GM23338 (cell line): ENCODE data around the gene NR1D1. TPM values are rescaled to one million over a fixed set of nuclear protein-coding genes. Genes with fewer than 3 reads are reported as not detected.

ENCODE experiments used
- ATAC-seq: fragments of 200-7000 bp; cut with Tn5 transposase; 3 replicates; pipeline ENCODE4 v1.9.1; 2020
- DNase-seq: peaks from one replicate; pipeline ENCODE4 v3.0.0-alpha.2; 2015; ENCODE audit warnings: low spot score
- H2AFZ ChIP-seq: fragments of 200-600 bp; sonication (generic); 2 replicates; pipeline ENCODE4 v1.8.0; 2016; ENCODE audit warnings: antibody characterized with exemption, mild to moderate bottlenecking, moderate library complexity
- H3F3A ChIP-seq: fragments of 200-600 bp; sonication (generic); replicated peaks from 2 replicates; pipeline ENCODE4 v1.8.0; 2017; ENCODE audit warnings: antibody characterized with exemption, mixed run types, low read depth
- H3K27ac ChIP-seq: fragments of 200-600 bp; sonication (generic); 2 replicates; pipeline ENCODE4 v1.6.1; 2016; ENCODE audit warnings: low read depth
- H3K27me3 ChIP-seq: fragments of 200-600 bp; sonication (generic); 2 replicates; pipeline ENCODE4 v1.8.0; 2016; ENCODE audit warnings: mild to moderate bottlenecking, mixed run types, moderate library complexity; ENCODE audit not compliant: insufficient read depth
- H3K36me3 ChIP-seq: fragments of 200-600 bp; sonication (generic); 2 replicates; pipeline ENCODE4 v1.8.0; 2016; ENCODE audit warnings: mild to moderate bottlenecking; ENCODE audit not compliant: insufficient read depth
- H3K4me1 ChIP-seq: fragments of 200-600 bp; sonication (generic); 2 replicates; pipeline ENCODE4 v1.8.0; 2016; ENCODE audit warnings: mild to moderate bottlenecking, moderate library complexity; ENCODE audit not compliant: insufficient read depth
- H3K4me2 ChIP-seq: fragments of 200-600 bp; sonication (generic); 2 replicates; pipeline ENCODE4 v1.7.1; 2017; ENCODE audit warnings: mixed run types
- H3K4me3 ChIP-seq: fragments of 200-600 bp; sonication (generic); 2 replicates; pipeline ENCODE4 v1.6.1; 2016; ENCODE audit warnings: mixed run types
- H3K79me2 ChIP-seq: fragments of 200-600 bp; sonication (generic); replicated peaks from 2 replicates; pipeline ENCODE4 v1.8.0; 2017; ENCODE audit warnings: mild to moderate bottlenecking; ENCODE audit not compliant: insufficient read depth
- H3K9me2 ChIP-seq: fragments of 200-600 bp; sonication (generic); 2 replicates; pipeline ENCODE4 v1.8.0; 2017; ENCODE audit not compliant: insufficient read depth
- H4K20me1 ChIP-seq: fragments of 200-600 bp; sonication (generic); replicated peaks from 2 replicates; pipeline ENCODE4 v1.8.0; 2017; ENCODE audit warnings: mild to moderate bottlenecking; ENCODE audit not compliant: insufficient read depth
- H3K27ac Mint-ChIP-seq: 2 replicates; pipeline ENCODE4 v1.8.0; 2020; ENCODE audit warnings: inconsistent platforms, mild to moderate bottlenecking, moderate library complexity, mixed read lengths
- H3K27me3 Mint-ChIP-seq: 3 replicates; pipeline ENCODE4 v1.8.0; 2022; ENCODE audit warnings: low read depth, mild to moderate bottlenecking, moderate library complexity, mixed read lengths, inconsistent platforms; ENCODE audit not compliant: insufficient read depth, poor library complexity
- H3K36me3 Mint-ChIP-seq: 3 replicates; pipeline ENCODE4 v1.8.0; 2021; ENCODE audit warnings: low read depth, mild to moderate bottlenecking, inconsistent platforms, moderate library complexity, mixed read lengths
- H3K4me1 Mint-ChIP-seq: 3 replicates; pipeline ENCODE4 v1.8.0; 2020; ENCODE audit warnings: mild to moderate bottlenecking, inconsistent platforms, mixed read lengths
- H3K4me3 Mint-ChIP-seq: 3 replicates; pipeline ENCODE4 v1.8.0; 2021; ENCODE audit warnings: moderate library complexity, mild to moderate bottlenecking, inconsistent platforms, mixed read lengths
- H3K9me3 Mint-ChIP-seq: 3 replicates; pipeline ENCODE4 v1.8.0; 2020; ENCODE audit warnings: moderate library complexity, mild to moderate bottlenecking, inconsistent platforms, mixed read lengths
- CREB1 ChIP-seq: fragments of 250-450 bp; sonication (Bioruptor Pico); IDR thresholded peaks from 2 replicates; pipeline ENCODE4 v1.5.0; 2020; ENCODE audit warnings: low read depth, mild to moderate bottlenecking, moderate library complexity
- EZH2 ChIP-seq: fragments of 200-600 bp; sonication (generic); IDR thresholded peaks from one replicate; pipeline ENCODE4 v1.8.0; 2017; ENCODE audit warnings: antibody characterized with exemption, mild to moderate bottlenecking, low read depth; ENCODE audit not compliant: unreplicated experiment
- EZH2phosphoT487 ChIP-seq: fragments of 200-600 bp; sonication (generic); IDR thresholded peaks from one replicate; pipeline ENCODE4 v1.8.1; 2018; ENCODE audit warnings: antibody characterized with exemption; ENCODE audit not compliant: unreplicated experiment
- JUNB ChIP-seq: IDR thresholded peaks from one replicate; pipeline ENCODE4 v1.6.1; 2016; ENCODE audit warnings: antibody characterized with exemption; ENCODE audit not compliant: unreplicated experiment
- NANOG ChIP-seq: IDR thresholded peaks from 2 replicates; pipeline ENCODE4 v1.6.1; 2016; ENCODE audit warnings: antibody characterized with exemption, borderline replicate concordance
- POLR2AphosphoS5 ChIP-seq: IDR thresholded peaks from 2 replicates; pipeline ENCODE4 v1.6.1; 2016; ENCODE audit warnings: antibody characterized with exemption, low read depth
- STAT1 ChIP-seq: IDR thresholded peaks from one replicate; pipeline ENCODE4 v1.6.1; 2016; ENCODE audit warnings: antibody characterized with exemption; ENCODE audit not compliant: unreplicated experiment
- ZNF114 ChIP-seq: fragments of 250-450 bp; sonication (Bioruptor Pico); IDR thresholded peaks from 2 replicates; pipeline ENCODE4 v1.5.0; 2020; ENCODE audit warnings: mild to moderate bottlenecking, moderate library complexity
- ZNF331 ChIP-seq: fragments of 250-450 bp; sonication (Bioruptor Pico); IDR thresholded peaks from 2 replicates; pipeline ENCODE4 v1.5.0; 2020; ENCODE audit warnings: low read depth, mild to moderate bottlenecking, moderate library complexity
- polyA plus RNA-seq: library from polyadenylated mRNA; unstranded; fragments of >200 nt; fragmentation: Nextera tagmentation; extraction: Ambion mirVana; gene quantifications from 2 replicates; pipeline ENCODE4 v1.2.1, GENCODE V29; 2016
- total RNA-seq: library from RNA; depleted of rRNA; stranded (reverse); fragments of >200 nt; shearing (Covaris generic); gene quantifications from 2 replicates; pipeline ENCODE4 v1.2.3, GENCODE V29; 2014
- TF ChIP-seq, protein P1 (sequence below): IDR thresholded peaks from one replicate; pipeline ENCODE4 v1.6.1; 2018; ENCODE audit warnings: antibody characterized with exemption; ENCODE audit not compliant: unreplicated experiment
- TF ChIP-seq, protein P2 (sequence below): IDR thresholded peaks from 2 replicates; pipeline ENCODE4 v1.6.1; 2016; ENCODE audit warnings: antibody characterized with exemption
- TF ChIP-seq, protein P3 (sequence below): fragments of 250-450 bp; sonication (Bioruptor Pico); IDR thresholded peaks from 2 replicates; pipeline ENCODE4 v1.5.0; 2020; ENCODE audit warnings: mild to moderate bottlenecking, moderate library complexity
- TF ChIP-seq, protein P4 (sequence below), 2 experiments: fragments of 200-600 bp in 1 of 2; sonication (generic) in 1 of 2; conservative IDR thresholded peaks; 2 replicates each; pipeline versions ENCODE4 v1.5.1 to v1.6.1; 2016 to 2017; ENCODE audit warnings: antibody characterized with exemption in 2 of 2, low read depth in 2 of 2, mild to moderate bottlenecking in 2 of 2, moderate library complexity in 1 of 2

NR1D1 gene
- total and polyA plus RNA-seq, 2 experiments from 2014 or later, result 3.3 to 4.2 TPM

DNA sequence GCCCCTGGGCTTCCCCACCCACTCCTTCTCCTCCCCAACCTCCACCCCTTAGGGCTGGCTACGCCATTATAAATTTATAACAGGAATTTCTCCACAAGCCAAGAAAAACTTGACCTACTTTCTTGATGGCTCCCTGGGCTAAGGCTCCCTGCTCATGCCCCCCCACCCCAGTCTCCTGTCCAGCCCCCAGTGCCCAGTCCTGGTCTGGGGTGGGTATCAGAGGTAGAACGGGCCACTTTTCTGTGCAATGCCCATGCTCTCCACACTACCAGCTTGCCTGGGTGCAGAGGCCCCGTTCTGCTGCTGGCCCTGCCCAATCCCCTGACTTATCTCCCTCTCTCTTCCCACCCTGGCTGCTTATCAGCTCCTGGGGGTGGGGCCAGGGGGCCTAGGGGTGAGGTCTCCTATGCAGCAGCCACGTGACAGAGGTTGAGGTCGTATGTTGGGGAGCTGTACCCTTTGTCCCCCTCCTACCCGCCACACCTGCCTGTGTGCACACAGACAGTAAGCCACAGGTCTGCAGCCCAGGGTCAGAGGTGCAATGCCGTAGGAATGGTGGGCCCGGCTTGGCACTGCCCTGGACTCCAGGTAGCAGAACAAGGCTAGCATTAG lies 27.5 kb downstream of the NR1D1 start:
- no peaks in the 10 kb centered on the region for H3K36me3 ChIP-seq
- no peaks in the 10 kb centered on the region for H3K27me3 ChIP-seq
- Mint-ChIP-seq H3K4me1 (peaks cover 78% of the 10 kb centered on the region), H3K4me3 (no peak overlapping the region), H3K27ac (no peak overlapping the region), H3K27me3 (peaks cover 19% of the 10 kb centered on the region), H3K36me3 (no peaks in the 10 kb centered on the region; the same call in 2 of the 3 replicates), H3K9me3 (no peaks in the 10 kb centered on the region)
- DNase-seq (no peak), ATAC-seq (no peak)
- H3K79me2 ChIP-seq, result peaks cover 7% of the 10 kb centered on the region; the same call in 1 of the 2 replicates
- H3K9me2 ChIP-seq, result no peaks in the 10 kb centered on the region
- peaks cover 64% of the 10 kb centered on the region for H3K4me1 ChIP-seq
- H2AFZ ChIP-seq, result no peak overlapping the region
- no peak overlapping the region for H3K4me3 ChIP-seq
- H4K20me1 ChIP-seq, result no peaks in the 10 kb centered on the region
- no peak overlapping the region for H3K4me2 ChIP-seq
- 0 out of 2 replicates have a peak, but pooled peaks cover 15% of the 10 kb centered on the region for H3F3A ChIP-seq
- H3K27ac ChIP-seq, result no peak overlapping the region
- no peak for TF ChIP-seq NANOG
- TF ChIP-seq, protein P1, sequence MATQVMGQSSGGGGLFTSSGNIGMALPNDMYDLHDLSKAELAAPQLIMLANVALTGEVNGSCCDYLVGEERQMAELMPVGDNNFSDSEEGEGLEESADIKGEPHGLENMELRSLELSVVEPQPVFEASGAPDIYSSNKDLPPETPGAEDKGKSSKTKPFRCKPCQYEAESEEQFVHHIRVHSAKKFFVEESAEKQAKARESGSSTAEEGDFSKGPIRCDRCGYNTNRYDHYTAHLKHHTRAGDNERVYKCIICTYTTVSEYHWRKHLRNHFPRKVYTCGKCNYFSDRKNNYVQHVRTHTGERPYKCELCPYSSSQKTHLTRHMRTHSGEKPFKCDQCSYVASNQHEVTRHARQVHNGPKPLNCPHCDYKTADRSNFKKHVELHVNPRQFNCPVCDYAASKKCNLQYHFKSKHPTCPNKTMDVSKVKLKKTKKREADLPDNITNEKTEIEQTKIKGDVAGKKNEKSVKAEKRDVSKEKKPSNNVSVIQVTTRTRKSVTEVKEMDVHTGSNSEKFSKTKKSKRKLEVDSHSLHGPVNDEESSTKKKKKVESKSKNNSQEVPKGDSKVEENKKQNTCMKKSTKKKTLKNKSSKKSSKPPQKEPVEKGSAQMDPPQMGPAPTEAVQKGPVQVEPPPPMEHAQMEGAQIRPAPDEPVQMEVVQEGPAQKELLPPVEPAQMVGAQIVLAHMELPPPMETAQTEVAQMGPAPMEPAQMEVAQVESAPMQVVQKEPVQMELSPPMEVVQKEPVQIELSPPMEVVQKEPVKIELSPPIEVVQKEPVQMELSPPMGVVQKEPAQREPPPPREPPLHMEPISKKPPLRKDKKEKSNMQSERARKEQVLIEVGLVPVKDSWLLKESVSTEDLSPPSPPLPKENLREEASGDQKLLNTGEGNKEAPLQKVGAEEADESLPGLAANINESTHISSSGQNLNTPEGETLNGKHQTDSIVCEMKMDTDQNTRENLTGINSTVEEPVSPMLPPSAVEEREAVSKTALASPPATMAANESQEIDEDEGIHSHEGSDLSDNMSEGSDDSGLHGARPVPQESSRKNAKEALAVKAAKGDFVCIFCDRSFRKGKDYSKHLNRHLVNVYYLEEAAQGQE, result no peak
- TF ChIP-seq ZNF331 (CRISPR knock-in tag), result no peak
- TF ChIP-seq EZH2phosphoT487, result no peak
- TF ChIP-seq STAT1, result no peak
- no peak for TF ChIP-seq JUNB
- TF ChIP-seq ZNF114 (CRISPR knock-in tag), result no peak
- TF ChIP-seq, protein P2, sequence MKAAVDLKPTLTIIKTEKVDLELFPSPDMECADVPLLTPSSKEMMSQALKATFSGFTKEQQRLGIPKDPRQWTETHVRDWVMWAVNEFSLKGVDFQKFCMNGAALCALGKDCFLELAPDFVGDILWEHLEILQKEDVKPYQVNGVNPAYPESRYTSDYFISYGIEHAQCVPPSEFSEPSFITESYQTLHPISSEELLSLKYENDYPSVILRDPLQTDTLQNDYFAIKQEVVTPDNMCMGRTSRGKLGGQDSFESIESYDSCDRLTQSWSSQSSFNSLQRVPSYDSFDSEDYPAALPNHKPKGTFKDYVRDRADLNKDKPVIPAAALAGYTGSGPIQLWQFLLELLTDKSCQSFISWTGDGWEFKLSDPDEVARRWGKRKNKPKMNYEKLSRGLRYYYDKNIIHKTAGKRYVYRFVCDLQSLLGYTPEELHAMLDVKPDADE, result no peak
- TF ChIP-seq, protein P3, sequence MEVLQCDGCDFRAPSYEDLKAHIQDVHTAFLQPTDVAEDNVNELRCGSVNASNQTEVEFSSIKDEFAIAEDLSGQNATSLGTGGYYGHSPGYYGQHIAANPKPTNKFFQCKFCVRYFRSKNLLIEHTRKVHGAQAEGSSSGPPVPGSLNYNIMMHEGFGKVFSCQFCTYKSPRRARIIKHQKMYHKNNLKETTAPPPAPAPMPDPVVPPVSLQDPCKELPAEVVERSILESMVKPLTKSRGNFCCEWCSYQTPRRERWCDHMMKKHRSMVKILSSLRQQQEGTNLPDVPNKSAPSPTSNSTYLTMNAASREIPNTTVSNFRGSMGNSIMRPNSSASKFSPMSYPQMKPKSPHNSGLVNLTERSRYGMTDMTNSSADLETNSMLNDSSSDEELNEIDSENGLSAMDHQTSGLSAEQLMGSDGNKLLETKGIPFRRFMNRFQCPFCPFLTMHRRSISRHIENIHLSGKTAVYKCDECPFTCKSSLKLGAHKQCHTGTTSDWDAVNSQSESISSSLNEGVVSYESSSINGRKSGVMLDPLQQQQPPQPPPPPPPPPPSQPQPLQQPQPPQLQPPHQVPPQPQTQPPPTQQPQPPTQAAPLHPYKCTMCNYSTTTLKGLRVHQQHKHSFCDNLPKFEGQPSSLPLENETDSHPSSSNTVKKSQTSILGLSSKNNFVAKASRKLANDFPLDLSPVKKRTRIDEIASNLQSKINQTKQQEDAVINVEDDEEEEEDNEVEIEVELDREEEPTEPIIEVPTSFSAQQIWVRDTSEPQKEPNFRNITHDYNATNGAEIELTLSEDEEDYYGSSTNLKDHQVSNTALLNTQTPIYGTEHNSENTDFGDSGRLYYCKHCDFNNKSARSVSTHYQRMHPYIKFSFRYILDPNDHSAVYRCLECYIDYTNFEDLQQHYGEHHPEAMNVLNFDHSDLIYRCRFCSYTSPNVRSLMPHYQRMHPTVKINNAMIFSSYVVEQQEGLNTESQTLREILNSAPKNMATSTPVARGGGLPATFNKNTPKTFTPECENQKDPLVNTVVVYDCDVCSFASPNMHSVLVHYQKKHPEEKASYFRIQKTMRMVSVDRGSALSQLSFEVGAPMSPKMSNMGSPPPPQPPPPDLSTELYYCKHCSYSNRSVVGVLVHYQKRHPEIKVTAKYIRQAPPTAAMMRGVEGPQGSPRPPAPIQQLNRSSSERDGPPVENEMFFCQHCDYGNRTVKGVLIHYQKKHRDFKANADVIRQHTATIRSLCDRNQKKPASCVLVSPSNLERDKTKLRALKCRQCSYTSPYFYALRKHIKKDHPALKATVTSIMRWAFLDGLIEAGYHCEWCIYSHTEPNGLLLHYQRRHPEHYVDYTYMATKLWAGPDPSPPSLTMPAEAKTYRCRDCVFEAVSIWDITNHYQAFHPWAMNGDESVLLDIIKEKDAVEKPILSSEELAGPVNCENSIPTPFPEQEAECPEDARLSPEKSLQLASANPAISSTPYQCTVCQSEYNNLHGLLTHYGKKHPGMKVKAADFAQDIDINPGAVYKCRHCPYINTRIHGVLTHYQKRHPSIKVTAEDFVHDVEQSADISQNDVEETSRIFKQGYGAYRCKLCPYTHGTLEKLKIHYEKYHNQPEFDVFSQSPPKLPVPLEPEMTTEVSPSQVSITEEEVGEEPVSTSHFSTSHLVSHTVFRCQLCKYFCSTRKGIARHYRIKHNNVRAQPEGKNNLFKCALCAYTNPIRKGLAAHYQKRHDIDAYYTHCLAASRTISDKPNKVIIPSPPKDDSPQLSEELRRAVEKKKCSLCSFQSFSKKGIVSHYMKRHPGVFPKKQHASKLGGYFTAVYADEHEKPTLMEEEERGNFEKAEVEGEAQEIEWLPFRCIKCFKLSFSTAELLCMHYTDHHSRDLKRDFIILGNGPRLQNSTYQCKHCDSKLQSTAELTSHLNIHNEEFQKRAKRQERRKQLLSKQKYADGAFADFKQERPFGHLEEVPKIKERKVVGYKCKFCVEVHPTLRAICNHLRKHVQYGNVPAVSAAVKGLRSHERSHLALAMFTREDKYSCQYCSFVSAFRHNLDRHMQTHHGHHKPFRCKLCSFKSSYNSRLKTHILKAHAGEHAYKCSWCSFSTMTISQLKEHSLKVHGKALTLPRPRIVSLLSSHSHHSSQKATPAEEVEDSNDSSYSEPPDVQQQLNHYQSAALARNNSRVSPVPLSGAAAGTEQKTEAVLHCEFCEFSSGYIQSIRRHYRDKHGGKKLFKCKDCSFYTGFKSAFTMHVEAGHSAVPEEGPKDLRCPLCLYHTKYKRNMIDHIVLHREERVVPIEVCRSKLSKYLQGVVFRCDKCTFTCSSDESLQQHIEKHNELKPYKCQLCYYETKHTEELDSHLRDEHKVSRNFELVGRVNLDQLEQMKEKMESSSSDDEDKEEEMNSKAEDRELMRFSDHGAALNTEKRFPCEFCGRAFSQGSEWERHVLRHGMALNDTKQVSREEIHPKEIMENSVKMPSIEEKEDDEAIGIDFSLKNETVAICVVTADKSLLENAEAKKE (CRISPR knock-in tag), result no peak
- no peak for TF ChIP-seq POLR2AphosphoS5
- no peak for TF ChIP-seq CREB1 (CRISPR knock-in tag)
- no peak for TF ChIP-seq EZH2
- TF ChIP-seq, protein P4, sequence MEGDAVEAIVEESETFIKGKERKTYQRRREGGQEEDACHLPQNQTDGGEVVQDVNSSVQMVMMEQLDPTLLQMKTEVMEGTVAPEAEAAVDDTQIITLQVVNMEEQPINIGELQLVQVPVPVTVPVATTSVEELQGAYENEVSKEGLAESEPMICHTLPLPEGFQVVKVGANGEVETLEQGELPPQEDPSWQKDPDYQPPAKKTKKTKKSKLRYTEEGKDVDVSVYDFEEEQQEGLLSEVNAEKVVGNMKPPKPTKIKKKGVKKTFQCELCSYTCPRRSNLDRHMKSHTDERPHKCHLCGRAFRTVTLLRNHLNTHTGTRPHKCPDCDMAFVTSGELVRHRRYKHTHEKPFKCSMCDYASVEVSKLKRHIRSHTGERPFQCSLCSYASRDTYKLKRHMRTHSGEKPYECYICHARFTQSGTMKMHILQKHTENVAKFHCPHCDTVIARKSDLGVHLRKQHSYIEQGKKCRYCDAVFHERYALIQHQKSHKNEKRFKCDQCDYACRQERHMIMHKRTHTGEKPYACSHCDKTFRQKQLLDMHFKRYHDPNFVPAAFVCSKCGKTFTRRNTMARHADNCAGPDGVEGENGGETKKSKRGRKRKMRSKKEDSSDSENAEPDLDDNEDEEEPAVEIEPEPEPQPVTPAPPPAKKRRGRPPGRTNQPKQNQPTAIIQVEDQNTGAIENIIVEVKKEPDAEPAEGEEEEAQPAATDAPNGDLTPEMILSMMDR (conservative IDR thresholded peaks at IDR 0.05; ENCODE audit: low read depth in 2 of 2), result no peak
